K562 (cell line): Measurements from ENCODE around the gene PPP1R2B. TPM values are rescaled to one million over a fixed set of nuclear protein-coding genes. Genes with fewer than 3 reads are reported as not detected.

Source experiments
- ATAC-seq: fragments of 200-7000 bp; cut with Tn5 transposase; 3 replicates; pipeline ENCODE4 v1.9.1; 2020; ENCODE audit warnings: moderate library complexity
- BruUV-seq: library from RNA; stranded (reverse); fragments of 400-500 nt; replicated peaks from 2 replicates; lab custom pipeline; 2021; lab: Mats Ljungman, UMichigan
- CTCF ChIA-PET: fragments of 300-600 bp; formaldehyde crosslinking; extraction: SDS; loops from one replicate; lab custom pipeline; 2021; ENCODE audit warnings: low intra/inter-chr PET ratio; lab: Yijun Ruan, JAX
- POLR2A ChIA-PET: fragments of 300-600, 350-650 bp; sonication (Branson Sonifier 250); formaldehyde crosslinking; extraction: SDS; loops from one replicate; lab custom pipeline; 2021; ENCODE audit warnings: antibody characterized with exemption, inconsistent platforms; lab: Yijun Ruan, JAX
- DNase-seq, 4 experiments: peaks; one replicate each; pipeline versions ENCODE4 v3.0.0 to v3.0.0-alpha.2; 2011 to 2018; ENCODE audit warnings: low spot score in 3 of 4, mixed read lengths in 3 of 4; ENCODE audit errors: extremely low read depth in 1 of 4
- FAIRE-seq: peaks from 2 replicates; lab custom pipeline; 2011; peaks lifted over from hg19 to GRCh38; lab: Jason Lieb, UNC
- H2AFZ ChIP-seq: 2 replicates; pipeline ENCODE4 v1.6.0; 2011; ENCODE audit warnings: low read depth, low read length, control low read depth, inconsistent platforms
- H3K27ac ChIP-seq: fragments of 200-600 bp; 3 replicates; pipeline ENCODE4 v1.8.0; 2011; ENCODE audit warnings: low read depth, mild to moderate bottlenecking, control low read depth, inconsistent platforms, low read length, moderate library complexity, mixed read lengths; ENCODE audit errors: extremely low read depth
- H3K27me3 ChIP-seq, 2 experiments: fragments of 300-600 bp in 1 of 2; 2 replicates in 1 of 2; 3 replicates in 1 of 2; pipeline versions ENCODE4 v1.6.0 to v1.8.0; 2011; ENCODE audit warnings: inconsistent platforms in 2 of 2, low read length in 2 of 2, mild to moderate bottlenecking in 1 of 2, mixed read lengths in 1 of 2, moderate library complexity in 1 of 2; ENCODE audit not compliant: control insufficient read depth in 2 of 2, insufficient read depth in 2 of 2
- H3K36me3 ChIP-seq: fragments of 300-600 bp; 3 replicates; pipeline ENCODE4 v1.8.0; 2011; ENCODE audit warnings: mild to moderate bottlenecking, low read length, inconsistent platforms; ENCODE audit not compliant: control insufficient read depth, insufficient read depth
- H3K4me1 ChIP-seq, 2 experiments: fragments of 200-600 bp in 1 of 2; replicated peaks in 1 of 2; 2 replicates in 1 of 2; 3 replicates in 1 of 2; pipeline versions ENCODE4 v1.5.1 to v1.8.0; 2011; ENCODE audit warnings: inconsistent platforms in 2 of 2, low read length in 2 of 2, mild to moderate bottlenecking in 1 of 2, mixed read lengths in 1 of 2, moderate library complexity in 1 of 2; ENCODE audit not compliant: control insufficient read depth in 2 of 2, insufficient read depth in 2 of 2
- H3K4me2 ChIP-seq: 2 replicates; pipeline ENCODE4 v1.6.1; 2011; ENCODE audit warnings: low read length, control low read depth, inconsistent platforms, mixed read lengths; ENCODE audit not compliant: insufficient read depth
- H3K4me3 ChIP-seq: fragments of 200-600 bp; sonication (generic), shearing (Covaris generic); 2 replicates; pipeline ENCODE4 v1.5.1; 2016; ENCODE audit warnings: control low read depth, inconsistent platforms
- H3K79me2 ChIP-seq: fragments of 200-600 bp; 3 replicates; pipeline ENCODE4 v1.8.0; 2011; ENCODE audit warnings: low read length, inconsistent platforms; ENCODE audit not compliant: control insufficient read depth, insufficient read depth
- H3K9ac ChIP-seq, 2 experiments: 2 replicates each; pipeline versions ENCODE4 v1.6.0 to v1.6.1; 2011; ENCODE audit warnings: low read depth in 2 of 2, low read length in 2 of 2, control low read depth in 1 of 2, inconsistent platforms in 1 of 2, mild to moderate bottlenecking in 1 of 2, mixed read lengths in 1 of 2; ENCODE audit not compliant: insufficient read depth in 1 of 2
- H3K9me1 ChIP-seq: one replicate; pipeline ENCODE4 v1.6.0; 2011; ENCODE audit warnings: inconsistent platforms, mild to moderate bottlenecking, low read length, moderate library complexity; ENCODE audit not compliant: control insufficient read depth, insufficient read depth
- H3K9me3 ChIP-seq: replicated peaks from 2 replicates; pipeline ENCODE4 v1.5.1; 2011; ENCODE audit warnings: low read depth, low read length, inconsistent platforms; ENCODE audit not compliant: control insufficient read depth, insufficient read depth
- H4K20me1 ChIP-seq: replicated peaks from 2 replicates; pipeline ENCODE4 v1.6.1; 2011; ENCODE audit warnings: low read length, inconsistent platforms, mixed read lengths; ENCODE audit not compliant: control insufficient read depth, insufficient read depth
- GATAD2B ChIP-seq: fragments of 450-650 bp; IDR thresholded peaks from 2 replicates; pipeline ENCODE4 v1.6.1; 2017; ENCODE audit warnings: mild to moderate bottlenecking, borderline replicate concordance
- ILK ChIP-seq: fragments of 450-650 bp; IDR thresholded peaks from 2 replicates; pipeline ENCODE4 v1.6.1; 2016; ENCODE audit warnings: missing genetic modification characterization, low read depth, mild to moderate bottlenecking, missing compliant biosample characterization, moderate library complexity, borderline replicate concordance
- NCOA6 ChIP-seq: fragments of 450-650 bp; IDR thresholded peaks from 2 replicates; pipeline ENCODE4 v1.6.1; 2017; ENCODE audit warnings: mild to moderate bottlenecking
- SRSF7 ChIP-seq: fragments of 200-400 bp; formaldehyde crosslinking; optimal IDR thresholded peaks from 2 replicates; pipeline ENCODE3; 2017; ENCODE audit warnings: mild to moderate bottlenecking, low read depth, low read length
- YY1 ChIP-seq, 3 experiments: IDR thresholded peaks; 2 replicates each; pipeline ENCODE4 v1.6.1; 2011; ENCODE audit warnings: low read length in 2 of 3, mild to moderate bottlenecking in 2 of 3, moderate library complexity in 2 of 3, borderline replicate concordance in 1 of 3, control low read depth in 1 of 3, low read depth in 1 of 3; ENCODE audit not compliant: insufficient read depth in 3 of 3, insufficient replicate concordance in 2 of 3, control insufficient read depth in 1 of 3, insufficient read length in 1 of 3; ENCODE audit errors: extremely low read depth in 1 of 3
- ZFP1 ChIP-seq: fragments of 450-650 bp; formaldehyde crosslinking; IDR thresholded peaks from 2 replicates; pipeline ENCODE4 v1.4.0; 2020; ENCODE audit warnings: mild to moderate bottlenecking, mixed read lengths
- ZNF75A ChIP-seq: fragments of 450-650 bp; formaldehyde crosslinking; IDR thresholded peaks from 2 replicates; pipeline ENCODE4 v1.4.0; 2020; ENCODE audit warnings: mild to moderate bottlenecking
- WGBS: fragments of 100-300 bp; shearing (Covaris generic); methylation state at CpG from one replicate; pipeline ENCODE4 v1.1.6; 2016; ENCODE audit warnings: low coverage, mixed read lengths; ENCODE audit not compliant: insufficient coverage; ENCODE audit errors: missing lambda C conversion rate; 5-methylcytosine and 5-hydroxymethylcytosine counted together
- in situ Hi-C: fragments of 300-500 bp; cut with MboI; formaldehyde crosslinking; loops from 4 replicates; pipeline ENCODE4 v1.15.0; 2018; ENCODE audit warnings: inconsistent platforms, mixed read lengths
- intact Hi-C: fragments of 100-400 bp; cut with micrococcal nuclease; formaldehyde crosslinking; loops from 2 replicates; pipeline ENCODE4 v1.14.2; 2022
- polyA plus RNA-seq, 8 experiments: library from polyadenylated mRNA; depleted of rRNA in 4 of 8; stranded (reverse) in 5 of 8; unstranded in 3 of 8; fragments of >200 nt; fragmentation: Nextera tagmentation in 2 of 8; fragmentation: Illumina TruSeq in 1 of 8; extraction: Ambion mirVana in 2 of 8; extraction: Trizol in 1 of 8; gene quantifications; 2 replicates each; pipeline versions ENCODE4 v1.2.1 to v1.2.3, GENCODE V29; 2011 to 2014; ENCODE audit warnings: inconsistent platforms in 1 of 8, missing spikeins in 1 of 8
- total RNA-seq, 7 experiments: library from RNA; depleted of rRNA in 6 of 7; stranded (reverse); fragments of >200 nt in 6 of 7; fragmentation: Illumina TruSeq in 2 of 7; extraction: Trizol in 2 of 7; gene quantifications; 2 replicates each; pipeline versions ENCODE4 v1.2.1 to v1.2.3, GENCODE V29; 2011 to 2021; ENCODE audit warnings: low replicate concordance in 1 of 7

PPP1R2B gene
- total and polyA plus RNA-seq, 9 of the 15 experiments (the other 6 are each of a cell fraction or from before 2014, with no cell fraction given) = 0.06 to 0.11 TPM; not detected in 7

- Histone ChIP-seq H3K4me2 (no peak overlapping the region), H4K20me1 (no peaks in the 10 kb centered on the region), H3K9ac (no peak overlapping the region), H3K79me2 (no peaks in the 10 kb centered on the region), H3K4me1 (no peaks in the 10 kb centered on the region), H3K27me3 (no peaks in the 10 kb centered on the region), H3K27ac (no peak overlapping the region), H3K9me3 (no peaks in the 10 kb centered on the region), H3K4me3 (no peak overlapping the region), H3K36me3 (no peaks in the 10 kb centered on the region), H2AFZ (no peak overlapping the region), H3K9me1 (no peaks in the 10 kb centered on the region)
- no TSS peak for BruUV-seq
- DNase-seq (no peak), FAIRE-seq (no peak), ATAC-seq (no peak)
- ChIA-PET POLR2A (no interaction called here), CTCF (no interaction called here)
- 0% methylated on average over 3 of the region's 4 CpGs for WGBS
- no peak for TF ChIP-seq ZNF75A (CRISPR knock-in tag)
- TF ChIP-seq ZFP1 (CRISPR knock-in tag) = no peak
- TF ChIP-seq YY1 (IDR thresholded peaks at IDR 0.05; ENCODE audit: borderline replicate concordance in 1 of 3, control insufficient read depth in 1 of 3, extremely low read depth in 1 of 3, insufficient read depth in 3 of 3, insufficient read length in 1 of 3, insufficient replicate concordance in 2 of 3, low read depth in 1 of 3, low read length in 2 of 3) = no peak
- no peak for TF ChIP-seq ILK (tag)
- TF ChIP-seq SRSF7 = no peak
- TF ChIP-seq GATAD2B = no peak
- TF ChIP-seq NCOA6 = no peak
- intact Hi-C loops = no loop called here
- in situ Hi-C loops = no loop called here
Measured at GRCh38 chr5:156826150-156826549, 23.9 kb upstream of the PPP1R2B start.
